H1 (cell line): ENCODE results near the gene MAST2. TPM values are rescaled to one million over a fixed set of nuclear protein-coding genes. Genes with fewer than 3 reads are reported as not detected.

ENCODE experiments used
- CTCF ChIA-PET: fragments of 300-600 bp; sonication (Branson Sonifier 250); formaldehyde crosslinking; loops from one replicate; lab custom pipeline; 2021; ENCODE audit not compliant: partially characterized antibody; lab: Charles Lee
- POLR2A ChIA-PET: fragments of 300-600 bp; sonication (Branson Sonifier 250); formaldehyde crosslinking; loops from one replicate; lab custom pipeline; 2021; ENCODE audit warnings: inconsistent platforms; ENCODE audit not compliant: partially characterized antibody; lab: Charles Lee
- DNase-seq, 2 experiments: peaks; one replicate each; pipeline versions ENCODE4 v3.0.0 to v3.0.0-alpha.2; 2010 to 2022; ENCODE audit warnings: low spot score in 2 of 2, low read depth in 1 of 2, mixed read lengths in 1 of 2
- FAIRE-seq: peaks from 2 replicates; lab custom pipeline; 2011; peaks lifted over from hg19 to GRCh38; lab: Jason Lieb, UNC
- H2AFZ ChIP-seq: 2 replicates; pipeline ENCODE4 v1.8.1; 2012; ENCODE audit warnings: low read length, inconsistent platforms
- H2AK5ac ChIP-seq: 2 replicates; pipeline ENCODE4 v1.6.1; 2013; ENCODE audit warnings: low read depth, low read length
- H2BK120ac ChIP-seq: replicated peaks from 2 replicates; pipeline ENCODE3; 2013; ENCODE audit warnings: low read depth, low read length, inconsistent platforms
- H2BK12ac ChIP-seq: 2 replicates; pipeline ENCODE4 v1.6.1; 2013; ENCODE audit warnings: low read depth, low read length
- H2BK15ac ChIP-seq: 2 replicates; pipeline ENCODE4 v1.6.1; 2013; ENCODE audit warnings: low read length
- H2BK20ac ChIP-seq: 2 replicates; pipeline ENCODE4 v1.6.1; 2013; ENCODE audit warnings: low read length
- H2BK5ac ChIP-seq: 2 replicates; pipeline ENCODE4 v1.6.1; 2013; ENCODE audit warnings: low read depth, low read length
- H3K14ac ChIP-seq: 2 replicates; pipeline ENCODE4 v1.6.1; 2013; ENCODE audit warnings: inconsistent platforms; ENCODE audit not compliant: insufficient read length
- H3K18ac ChIP-seq: 2 replicates; pipeline ENCODE4 v1.6.1; 2013; ENCODE audit warnings: low read length; ENCODE audit errors: extremely low read depth
- H3K23ac ChIP-seq: 2 replicates; pipeline ENCODE4 v1.6.1; 2013; ENCODE audit warnings: inconsistent platforms; ENCODE audit not compliant: insufficient read length
- H3K23me2 ChIP-seq: 2 replicates; pipeline ENCODE4 v1.6.1; 2013; ENCODE audit warnings: low read depth, low read length
- H3K27ac ChIP-seq: 2 replicates; pipeline ENCODE4 v1.6.1; 2011; ENCODE audit warnings: low read depth, low read length, inconsistent platforms
- H3K27me3 ChIP-seq, 4 experiments: replicated peaks in 1 of 4; 1 replicate in 1 of 4; 2 replicates in 3 of 4; pipeline versions ENCODE4 v1.6.1 to v1.8.1; 2011 to 2013; ENCODE audit warnings: low read length in 3 of 4, mild to moderate bottlenecking in 3 of 4, inconsistent platforms in 2 of 4, mixed read lengths in 2 of 4, moderate library complexity in 1 of 4; ENCODE audit not compliant: control insufficient read depth in 3 of 4, insufficient read depth in 3 of 4; ENCODE audit errors: extremely low read depth in 1 of 4
- H3K36me3 ChIP-seq, 4 experiments: 2 replicates each; pipeline versions ENCODE4 v1.6.1 to v1.8.1; 2011 to 2013; ENCODE audit warnings: mild to moderate bottlenecking in 4 of 4, low read length in 3 of 4, moderate library complexity in 2 of 4, control low read depth in 1 of 4, inconsistent platforms in 1 of 4; ENCODE audit not compliant: insufficient read depth in 4 of 4, control insufficient read depth in 2 of 4
- H3K4ac ChIP-seq: replicated peaks from 2 replicates; pipeline ENCODE3; 2013; ENCODE audit warnings: low read length, low read depth, mixed read lengths, inconsistent platforms; ENCODE audit not compliant: insufficient read length
- H3K4me1 ChIP-seq, 4 experiments: replicated peaks in 1 of 4; 1 replicate in 1 of 4; 2 replicates in 3 of 4; pipeline versions ENCODE4 v1.6.1 to v1.8.1; 2011 to 2013; ENCODE audit warnings: low read length in 3 of 4, inconsistent platforms in 2 of 4, mixed read lengths in 1 of 4; ENCODE audit not compliant: insufficient read depth in 4 of 4, control insufficient read depth in 3 of 4
- H3K4me2 ChIP-seq, 2 experiments: 2 replicates each; pipeline versions ENCODE4 v1.6.1 to v1.8.1; 2011 to 2013; ENCODE audit warnings: low read depth in 2 of 2, low read length in 2 of 2, control low read depth in 1 of 2, inconsistent platforms in 1 of 2, mild to moderate bottlenecking in 1 of 2; ENCODE audit not compliant: insufficient read depth in 1 of 2
- H3K4me3 ChIP-seq, 4 experiments: fragments of 200-600, 300-600 bp in 1 of 4; sonication (generic), shearing (Covaris generic), sonication (Bioruptor Twin) in 1 of 4; 2 replicates each; pipeline versions ENCODE4 v1.5.1 to v1.8.1; 2011 to 2016; ENCODE audit warnings: low read length in 4 of 4, low read depth in 3 of 4, control low read depth in 2 of 4, inconsistent platforms in 2 of 4, mild to moderate bottlenecking in 2 of 4, mixed read lengths in 1 of 4, moderate library complexity in 1 of 4; ENCODE audit not compliant: insufficient read depth in 2 of 4; ENCODE audit errors: extremely low read depth in 1 of 4
- H3K56ac ChIP-seq: replicated peaks from 2 replicates; pipeline ENCODE3; 2013; ENCODE audit warnings: low read depth, mild to moderate bottlenecking, mixed read lengths, low read length, inconsistent platforms; ENCODE audit not compliant: insufficient read length
- H3K79me1 ChIP-seq: 2 replicates; pipeline ENCODE4 v1.6.1; 2013; ENCODE audit warnings: low read depth, low read length, control low read depth
- H3K79me2 ChIP-seq, 2 experiments: 2 replicates each; pipeline versions ENCODE4 v1.6.1 to v1.8.1; 2012 to 2013; ENCODE audit warnings: low read length in 2 of 2, mild to moderate bottlenecking in 2 of 2, inconsistent platforms in 1 of 2; ENCODE audit not compliant: insufficient read depth in 2 of 2, control insufficient read depth in 1 of 2
- H3K9ac ChIP-seq, 4 experiments: replicated peaks in 1 of 4; 1 replicate in 1 of 4; 2 replicates in 3 of 4; pipeline versions ENCODE4 v1.6.1 to v1.8.1; 2011 to 2013; ENCODE audit warnings: low read depth in 3 of 4, low read length in 3 of 4, control low read depth in 2 of 4, mild to moderate bottlenecking in 2 of 4, moderate library complexity in 2 of 4, inconsistent platforms in 1 of 4; ENCODE audit errors: extremely low read depth in 1 of 4
- H3K9me3 ChIP-seq, 2 experiments: 2 replicates each; pipeline versions ENCODE4 v1.6.1 to v1.8.1; 2012 to 2013; ENCODE audit warnings: mild to moderate bottlenecking in 2 of 2, moderate library complexity in 2 of 2, control low read depth in 1 of 2, inconsistent platforms in 1 of 2, low read depth in 1 of 2, low read length in 1 of 2, mixed read lengths in 1 of 2; ENCODE audit not compliant: insufficient read depth in 2 of 2
- H4K20me1 ChIP-seq, 2 experiments: replicated peaks in 1 of 2; 2 replicates each; pipeline versions ENCODE3 to v1.8.1; 2011 to 2013; ENCODE audit warnings: inconsistent platforms in 2 of 2, low read length in 2 of 2, mild to moderate bottlenecking in 1 of 2; ENCODE audit not compliant: insufficient read depth in 2 of 2, control insufficient read depth in 1 of 2
- H4K5ac ChIP-seq: 2 replicates; pipeline ENCODE4 v1.6.1; 2013; ENCODE audit warnings: low read length, low read depth, mixed read lengths, inconsistent platforms; ENCODE audit not compliant: insufficient read length
- H4K8ac ChIP-seq: 2 replicates; pipeline ENCODE4 v1.8.0; 2013; ENCODE audit warnings: mild to moderate bottlenecking, moderate library complexity, low read length, inconsistent platforms; ENCODE audit not compliant: insufficient read depth; ENCODE audit errors: extremely low read depth
- H4K91ac ChIP-seq: replicated peaks from 2 replicates; pipeline ENCODE3; 2013; ENCODE audit warnings: low read length, mixed read lengths, inconsistent platforms; ENCODE audit not compliant: insufficient read length
- WGBS, 2 experiments: shearing (Covaris generic) in 1 of 2; methylation state at CpG; one replicate each; pipeline versions ENCODE4 v1.1.6 to v1.1.7; 2013 to 2015; ENCODE audit warnings: low lambda C conversion rate in 2 of 2, mixed read lengths in 2 of 2, inconsistent platforms in 1 of 2, low coverage in 1 of 2, missing lambda C conversion rate in 1 of 2; ENCODE audit not compliant: insufficient replicate concordance in 2 of 2, insufficient coverage in 1 of 2, insufficient read length in 1 of 2; ENCODE audit errors: extremely low coverage in 1 of 2, missing lambda C conversion rate in 1 of 2; 5-methylcytosine and 5-hydroxymethylcytosine counted together
- polyA plus RNA-seq, 7 experiments: library from polyadenylated mRNA; depleted of rRNA in 3 of 7; stranded (reverse) in 5 of 7; unstranded in 2 of 7; fragments of >200 nt in 5 of 7; fragments of 200-250 nt in 2 of 7; gene quantifications; 1 replicate in 5 of 7; 2 replicates in 1 of 7; 4 replicates in 1 of 7; pipeline versions ENCODE4 v1.2.1 to v1.2.3, GENCODE V29; 2011 to 2013; ENCODE audit warnings: missing spikeins in 2 of 7, mixed read lengths in 2 of 7
- total RNA-seq: library from RNA; stranded (reverse); fragmentation: NEBNext Ultra II Directional; extraction: Animal tissue kit (Norgen Biotek cat#: 25700); gene quantifications from 2 replicates; pipeline ENCODE4 v1.2.1, GENCODE V29; 2021

Gene MAST2
- total and polyA plus RNA-seq, 2 of the 8 experiments (the other 6 are each of a cell fraction or from before 2014, with no cell fraction given) = 20.5 to 35.4 TPM

- no peak overlapping the region for H3K14ac ChIP-seq
- H3K23ac ChIP-seq = no peak overlapping the region
- H3K4me1 ChIP-seq = peaks cover 0 to 5% (median 0%) of the 10 kb centered on the region in 4 experiments; a peak in 1 of 7 replicates
- no peaks in the 10 kb centered on the region for H3K79me1 ChIP-seq
- no peak overlapping the region for H2BK20ac ChIP-seq
- H3K27ac ChIP-seq = no peak overlapping the region
- no peaks in the 10 kb centered on the region for H3K23me2 ChIP-seq
- no peak overlapping the region for H2AFZ ChIP-seq
- FAIRE-seq (no peak), DNase-seq (no peak)
- H2BK15ac ChIP-seq = no peak overlapping the region
- no peak overlapping the region for H3K4me3 ChIP-seq
- H3K9ac ChIP-seq = no peak overlapping the region
- H2AK5ac ChIP-seq = no peak overlapping the region
- no peak overlapping the region for H2BK5ac ChIP-seq
- no peak overlapping the region for H4K5ac ChIP-seq
- H3K4ac ChIP-seq = no peak overlapping the region
- no peak overlapping the region for H4K8ac ChIP-seq
- no peak overlapping the region for H3K4me2 ChIP-seq
- peaks cover 4 to 19% (median 18%) of the 10 kb centered on the region in 4 experiments; a peak in 7 of 8 replicates for H3K36me3 ChIP-seq
- no peaks in the 10 kb centered on the region for H3K27me3 ChIP-seq
- H4K91ac ChIP-seq = no peak overlapping the region
- H4K20me1 ChIP-seq = no peaks in the 10 kb centered on the region
- no peaks in the 10 kb centered on the region for H3K9me3 ChIP-seq
- ChIA-PET POLR2A (interaction anchor here (0.6 kb wide), 1 partner anchor 300 kb away, joined by 4 read pairs; no protein-coding TSS in a partner anchor), CTCF (no interaction called here)
- no peak overlapping the region for H2BK120ac ChIP-seq
- no peak overlapping the region for H2BK12ac ChIP-seq
- no peak overlapping the region for H3K56ac ChIP-seq
- no peak overlapping the region for H3K18ac ChIP-seq
- 67% methylated on average over 1 of the region's 1 CpG; no CpG with 5 or more reads in 1 of the 2 experiments for WGBS, 2 experiments
- H3K79me2 ChIP-seq = no peaks in the 10 kb centered on the region
These were observed 202.2 kb downstream of the MAST2 start for GRCh38 chr1:46005594-46005993.
